HFFc6 (cell line): Measurements from ENCODE around the gene ESF1. TPM values are rescaled to one million over a fixed set of nuclear protein-coding genes. Genes with fewer than 3 reads are reported as not detected.

Experiments
- DNase-seq: peaks from one replicate; pipeline ENCODE4 v3.0.0-alpha.2; 2018
- H3K27ac Mint-ChIP-seq: 2 replicates; pipeline ENCODE4 v1.8.0; 2020; ENCODE audit warnings: mild to moderate bottlenecking, mixed read lengths
- H3K27me3 Mint-ChIP-seq: 2 replicates; pipeline ENCODE4 v1.8.0; 2021; ENCODE audit warnings: mild to moderate bottlenecking, moderate library complexity, mixed read lengths; ENCODE audit not compliant: insufficient read depth
- H3K36me3 Mint-ChIP-seq: 2 replicates; pipeline ENCODE4 v1.8.0; 2021; ENCODE audit warnings: low read depth, mixed read lengths
- H3K4me1 Mint-ChIP-seq: 2 replicates; pipeline ENCODE4 v1.8.0; 2020; ENCODE audit warnings: low read depth, mixed read lengths
- H3K4me3 Mint-ChIP-seq: 2 replicates; pipeline ENCODE4 v1.8.0; 2020; ENCODE audit warnings: mild to moderate bottlenecking, moderate library complexity, mixed read lengths
- H3K9me3 Mint-ChIP-seq: 2 replicates; pipeline ENCODE4 v1.8.0; 2020; ENCODE audit warnings: mild to moderate bottlenecking, mixed read lengths
- total RNA-seq, 6 experiments: library from RNA; stranded (reverse); fragmentation: NEBNext Ultra II Directional; extraction: Animal tissue kit (Norgen Biotek cat#: 25700); gene quantifications; 2 replicates in 1 of 6; 3 replicates in 5 of 6; pipeline ENCODE4 v1.2.3, GENCODE V29; 2021
- TF ChIP-seq, protein P1 (sequence below): fragments of 200-600 bp; sonication (generic); IDR thresholded peaks from 2 replicates; pipeline ENCODE4 v1.5.0; 2021; ENCODE audit warnings: antibody characterized with exemption, mild to moderate bottlenecking

Gene ESF1
- total RNA-seq, 6 experiments from 2014 or later, result 12.6 to 14.8 (median 14.2) TPM

GRCh38 chr20:13778827-13779226, 5.9 kb downstream of the ESF1 start:
- Mint-ChIP-seq H3K4me3 (no peak overlapping the region), H3K27ac (no peak overlapping the region), H3K27me3 (no peaks in the 10 kb centered on the region), H3K36me3 (peaks cover 43% of the 10 kb centered on the region), H3K9me3 (no peaks in the 10 kb centered on the region), H3K4me1 (peaks cover 28% of the 10 kb centered on the region)
- TF ChIP-seq, protein P1, sequence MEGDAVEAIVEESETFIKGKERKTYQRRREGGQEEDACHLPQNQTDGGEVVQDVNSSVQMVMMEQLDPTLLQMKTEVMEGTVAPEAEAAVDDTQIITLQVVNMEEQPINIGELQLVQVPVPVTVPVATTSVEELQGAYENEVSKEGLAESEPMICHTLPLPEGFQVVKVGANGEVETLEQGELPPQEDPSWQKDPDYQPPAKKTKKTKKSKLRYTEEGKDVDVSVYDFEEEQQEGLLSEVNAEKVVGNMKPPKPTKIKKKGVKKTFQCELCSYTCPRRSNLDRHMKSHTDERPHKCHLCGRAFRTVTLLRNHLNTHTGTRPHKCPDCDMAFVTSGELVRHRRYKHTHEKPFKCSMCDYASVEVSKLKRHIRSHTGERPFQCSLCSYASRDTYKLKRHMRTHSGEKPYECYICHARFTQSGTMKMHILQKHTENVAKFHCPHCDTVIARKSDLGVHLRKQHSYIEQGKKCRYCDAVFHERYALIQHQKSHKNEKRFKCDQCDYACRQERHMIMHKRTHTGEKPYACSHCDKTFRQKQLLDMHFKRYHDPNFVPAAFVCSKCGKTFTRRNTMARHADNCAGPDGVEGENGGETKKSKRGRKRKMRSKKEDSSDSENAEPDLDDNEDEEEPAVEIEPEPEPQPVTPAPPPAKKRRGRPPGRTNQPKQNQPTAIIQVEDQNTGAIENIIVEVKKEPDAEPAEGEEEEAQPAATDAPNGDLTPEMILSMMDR, result no peak
- no peak for DNase-seq

- TF ChIP-seq, protein P1, result no peak
- no peaks in the 10 kb centered on the region for H3K9me3 Mint-ChIP-seq
- peaks cover 30% of the 10 kb centered on the region for H3K4me1 Mint-ChIP-seq
- peaks cover 40% of the 10 kb centered on the region for H3K36me3 Mint-ChIP-seq
- H3K27ac Mint-ChIP-seq, result peak overlapping the region; percentile 4; the same call in 1 of the 2 replicates
- no peak for DNase-seq
- H3K27me3 Mint-ChIP-seq, result no peaks in the 10 kb centered on the region
- no peak overlapping the region for H3K4me3 Mint-ChIP-seq
These were observed 7.5 kb downstream of the ESF1 start for GRCh38 chr20:13777171-13777601.

GRCh38 chr20:13775867-13776266, 8.9 kb downstream of the ESF1 start:
- H3K9me3 Mint-ChIP-seq, result no peaks in the 10 kb centered on the region
- TF ChIP-seq, protein P1, result no peak
- peaks cover 35% of the 10 kb centered on the region for H3K4me1 Mint-ChIP-seq
- H3K27ac Mint-ChIP-seq, result no peak overlapping the region
- no peak for DNase-seq
- peaks cover 40% of the 10 kb centered on the region for H3K36me3 Mint-ChIP-seq
- H3K4me3 Mint-ChIP-seq, result no peak overlapping the region
- no peaks in the 10 kb centered on the region for H3K27me3 Mint-ChIP-seq

DNA sequence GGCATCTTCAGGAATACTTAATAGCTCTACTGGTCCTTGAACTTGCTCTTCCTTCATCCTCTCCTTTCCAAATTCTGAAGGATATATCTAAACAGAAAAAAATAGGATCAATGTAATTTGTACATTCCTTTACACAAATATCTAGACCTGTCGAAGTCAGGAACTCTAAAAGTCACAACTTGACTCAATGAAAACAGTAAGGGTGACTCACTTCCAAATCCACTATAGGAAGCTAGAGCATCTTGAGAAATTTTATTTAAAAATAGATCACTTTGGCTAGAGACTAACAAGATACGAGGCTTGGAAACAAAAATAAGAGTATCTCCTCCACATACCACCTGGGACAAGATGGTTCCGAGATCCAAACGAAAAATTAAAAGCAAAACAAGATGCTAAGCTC, 12.2 kb downstream of the ESF1 start:
- Mint-ChIP-seq H3K27ac (peak overlapping the region; percentile 58), H3K27me3 (no peaks in the 10 kb centered on the region), H3K36me3 (peaks cover 41% of the 10 kb centered on the region), H3K4me3 (no peak overlapping the region), H3K4me1 (peaks cover 31% of the 10 kb centered on the region), H3K9me3 (no peaks in the 10 kb centered on the region)
- DNase-seq, result no peak
- TF ChIP-seq, protein P1, result no peak

DNA sequence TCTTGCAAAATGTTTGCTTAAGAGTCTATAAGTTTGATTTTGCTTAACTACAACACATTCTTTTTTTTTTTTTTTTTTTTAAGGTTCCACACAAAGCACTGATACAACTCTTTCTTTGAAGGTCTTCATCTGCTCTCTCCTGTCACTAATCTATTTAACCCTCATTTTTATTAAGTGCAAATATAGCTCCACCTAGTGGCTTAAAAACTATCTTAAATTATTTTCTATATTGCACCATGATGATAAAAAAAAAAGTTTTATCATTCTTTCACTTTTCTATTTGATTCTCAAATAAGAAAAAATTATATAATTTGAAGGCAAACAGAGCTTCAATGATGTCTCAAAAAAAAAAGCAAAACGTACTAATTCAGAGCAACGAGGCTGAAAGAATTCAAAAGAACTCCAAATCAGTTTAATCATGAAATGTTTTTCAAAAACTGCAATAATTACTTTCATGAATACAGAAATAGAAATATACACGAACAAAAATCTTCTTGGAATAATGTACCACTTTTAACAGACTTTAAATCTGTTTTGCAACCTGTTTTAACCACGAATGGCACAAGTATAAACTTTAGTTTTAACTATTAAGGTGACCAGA, 12.8 kb downstream of the ESF1 start:
- no peaks in the 10 kb centered on the region for H3K9me3 Mint-ChIP-seq
- peaks cover 25% of the 10 kb centered on the region for H3K4me1 Mint-ChIP-seq
- H3K27ac Mint-ChIP-seq, result no peak overlapping the region
- TF ChIP-seq, protein P1, result peak; percentile 87
- no peak overlapping the region for H3K4me3 Mint-ChIP-seq
- no peaks in the 10 kb centered on the region for H3K27me3 Mint-ChIP-seq
- peaks cover 40% of the 10 kb centered on the region for H3K36me3 Mint-ChIP-seq
- DNase-seq, result peak; percentile 18
